A549 (cell line): ENCODE measurements around the gene MED19. TPM values are rescaled to one million over a fixed set of nuclear protein-coding genes. Genes with fewer than 3 reads are reported as not detected.
A peak's percentile ranks its signal among the peaks of the same experiment; 100 is the strongest.

Experiments used
- ATAC-seq, 2 experiments: fragments of 200-7000 bp in 1 of 2; fragments of >200 bp in 1 of 2; cut with Nextera tagmentation in 1 of 2; cut with Tn5 transposase in 1 of 2; 3 replicates each; pipeline versions ENCODE4 v1.8.0 to v1.9.1; 2018 to 2020; ENCODE audit warnings: mild to moderate bottlenecking in 1 of 2, moderate library complexity in 1 of 2
- CTCF ChIA-PET: fragments of 300-600 bp; sonication (Branson Sonifier 250); formaldehyde crosslinking; extraction: SDS; loops from one replicate; lab custom pipeline; 2021; ENCODE audit warnings: antibody characterized with exemption, inconsistent platforms; lab: Yijun Ruan, JAX
- POLR2A ChIA-PET: fragments of 350-600 bp; formaldehyde crosslinking; extraction: SDS; loops from one replicate; lab custom pipeline; 2021; ENCODE audit warnings: antibody characterized with exemption, inconsistent platforms; lab: Yijun Ruan, JAX
- DNase-seq, 2 experiments: peaks; one replicate each; pipeline versions ENCODE4 v3.0.0 to v3.0.0-alpha.2; 2011 to 2016; ENCODE audit warnings: low read depth in 1 of 2, low spot score in 1 of 2
- FAIRE-seq: peaks from 2 replicates; lab custom pipeline; 2011; peaks lifted over from hg19 to GRCh38; lab: Jason Lieb, UNC
- H3K27ac ChIP-seq, 2 experiments: fragments of >200 bp; sonication (Bioruptor Twin); formaldehyde crosslinking; 3 replicates each; pipeline ENCODE4 v1.5.1; 2016 to 2017
- H3K4me1 ChIP-seq: fragments of >200 bp; sonication (Bioruptor Twin); formaldehyde crosslinking; 3 replicates; pipeline ENCODE4 v1.6.1; 2016
- H3K4me2 ChIP-seq: fragments of >200 bp; sonication (Bioruptor Twin); formaldehyde crosslinking; 3 replicates; pipeline ENCODE4 v1.6.1; 2016
- H3K4me3 ChIP-seq: fragments of >200 bp; sonication (Bioruptor Twin); formaldehyde crosslinking; 3 replicates; pipeline ENCODE4 v1.5.1; 2016
- H3K9me3 ChIP-seq: fragments of >200 bp; sonication (Bioruptor Twin); formaldehyde crosslinking; 3 replicates; pipeline ENCODE4 v1.6.1; 2016
- CBX2 ChIP-seq: fragments of 200-600 bp; sonication (generic); IDR thresholded peaks from 2 replicates; pipeline ENCODE4 v1.6.1; 2016; ENCODE audit warnings: low read depth, mild to moderate bottlenecking, borderline replicate concordance
- CEBPB ChIP-seq, 2 experiments: fragments of >200 bp in 1 of 2; sonication (Bioruptor Twin) in 1 of 2; formaldehyde crosslinking in 1 of 2; IDR thresholded peaks; 2 replicates each; pipeline ENCODE4 v1.6.1; 2012 to 2016
- CTCF ChIP-seq: fragments of >200 bp; sonication (Bioruptor Twin); formaldehyde crosslinking; IDR thresholded peaks from 3 replicates; pipeline ENCODE4 v1.5.1; 2016
- EHF ChIP-seq: fragments of 250-450 bp; sonication (Bioruptor Pico); IDR thresholded peaks from 2 replicates; pipeline ENCODE4 v1.5.0; 2020; ENCODE audit warnings: mild to moderate bottlenecking
- ELK1 ChIP-seq: fragments of 150-350 bp; IDR thresholded peaks from 2 replicates; pipeline ENCODE4 v1.6.1; 2014; ENCODE audit warnings: low read depth, mild to moderate bottlenecking, low read length
- ESRRA ChIP-seq: fragments of 150-350 bp; IDR thresholded peaks from 2 replicates; pipeline ENCODE4 v1.6.1; 2014; ENCODE audit warnings: mild to moderate bottlenecking, low read length, borderline replicate concordance
- FOSB ChIP-seq: fragments of 250-450 bp; sonication (Bioruptor Pico); IDR thresholded peaks from 2 replicates; pipeline ENCODE4 v1.5.0; 2020; ENCODE audit warnings: mild to moderate bottlenecking, moderate library complexity
- FOXS1 ChIP-seq: fragments of 250-450 bp; sonication (Bioruptor Pico); IDR thresholded peaks from 2 replicates; pipeline ENCODE4 v1.5.0; 2020; ENCODE audit warnings: mild to moderate bottlenecking, moderate library complexity
- HEYL ChIP-seq: fragments of 250-450 bp; sonication (Bioruptor Pico); IDR thresholded peaks from 2 replicates; pipeline ENCODE4 v1.8.0; 2021; ENCODE audit warnings: mild to moderate bottlenecking, moderate library complexity
- HMGXB4 ChIP-seq: fragments of 250-450 bp; sonication (Bioruptor Pico); IDR thresholded peaks from 2 replicates; pipeline ENCODE4 v1.5.0; 2021; ENCODE audit warnings: mild to moderate bottlenecking, moderate library complexity, borderline replicate concordance
- HOXA7 ChIP-seq: fragments of 250-450 bp; sonication (Bioruptor Pico); IDR thresholded peaks from 2 replicates; pipeline ENCODE4 v1.5.0; 2020; ENCODE audit warnings: mild to moderate bottlenecking, moderate library complexity
- HOXB5 ChIP-seq: fragments of 250-450 bp; sonication (Bioruptor Pico); IDR thresholded peaks from 2 replicates; pipeline ENCODE4 v1.5.0; 2020; ENCODE audit warnings: mild to moderate bottlenecking, moderate library complexity
- JUN ChIP-seq, 2 experiments: fragments of >200 bp; sonication (Bioruptor Twin); formaldehyde crosslinking; IDR thresholded peaks; 2 replicates in 1 of 2; 3 replicates in 1 of 2; pipeline ENCODE4 v1.6.1; 2016 to 2017
- KDM1A ChIP-seq: fragments of 200-600 bp; sonication (generic); IDR thresholded peaks from 2 replicates; pipeline ENCODE4 v1.6.1; 2016; ENCODE audit warnings: low read depth, mild to moderate bottlenecking
- KDM5A ChIP-seq: fragments of 200-600 bp; sonication (generic); IDR thresholded peaks from 2 replicates; pipeline ENCODE4 v1.6.1; 2016; ENCODE audit warnings: antibody characterized with exemption, mild to moderate bottlenecking
- MAFK ChIP-seq: fragments of 450-650 bp; IDR thresholded peaks from 2 replicates; pipeline ENCODE4 v1.6.1; 2014; ENCODE audit not compliant: partially characterized antibody
- MAX ChIP-seq: IDR thresholded peaks from 2 replicates; pipeline ENCODE4 v1.6.1; 2012
- MAZ ChIP-seq: fragments of 150-350 bp; IDR thresholded peaks from 2 replicates; pipeline ENCODE4 v1.6.1; 2014; ENCODE audit warnings: antibody characterized with exemption, low read depth, low read length, borderline replicate concordance
- PHF8 ChIP-seq: fragments of 200-600 bp; sonication (generic); IDR thresholded peaks from 2 replicates; pipeline ENCODE4 v1.6.1; 2016; ENCODE audit warnings: low read depth, mild to moderate bottlenecking, antibody characterized with exemption, moderate library complexity, borderline replicate concordance
- POLR2A ChIP-seq: IDR thresholded peaks from 2 replicates; pipeline ENCODE4 v1.6.1; 2012; ENCODE audit warnings: mild to moderate bottlenecking, low read length
- POLR2AphosphoS2 ChIP-seq: conservative IDR thresholded peaks from 2 replicates; pipeline ENCODE4 v1.6.1; 2012; ENCODE audit warnings: low read length, improper control_type of control experiment, inconsistent platforms
- RAD21 ChIP-seq, 2 experiments: fragments of >200 bp in 1 of 2; sonication (Bioruptor Twin) in 1 of 2; formaldehyde crosslinking in 1 of 2; IDR thresholded peaks in 1 of 2; conservative IDR thresholded peaks in 1 of 2; 2 replicates in 1 of 2; 3 replicates in 1 of 2; pipeline ENCODE4 v1.6.1; 2012 to 2018; ENCODE audit warnings: inconsistent platforms in 1 of 2
- RNF2 ChIP-seq: fragments of 200-600 bp; sonication (generic); IDR thresholded peaks from 2 replicates; pipeline ENCODE4 v1.6.1; 2016; ENCODE audit warnings: low read depth, mild to moderate bottlenecking, antibody characterized with exemption, moderate library complexity, borderline replicate concordance
- TFCP2L1 ChIP-seq: fragments of 250-450 bp; sonication (Bioruptor Pico); IDR thresholded peaks from 2 replicates; pipeline ENCODE4 v1.5.0; 2021; ENCODE audit warnings: mild to moderate bottlenecking
- TP53 ChIP-seq: fragments of 250-450 bp; sonication (Bioruptor Pico); IDR thresholded peaks from 2 replicates; pipeline ENCODE4 v1.5.0; 2021; ENCODE audit warnings: mild to moderate bottlenecking, moderate library complexity
- USF2 ChIP-seq: fragments of 450-650 bp; IDR thresholded peaks from 2 replicates; pipeline ENCODE4 v1.6.1; 2014; ENCODE audit warnings: antibody characterized with exemption
- ZFP36 ChIP-seq: fragments of 450-650 bp; IDR thresholded peaks from 2 replicates; pipeline ENCODE4 v1.6.1; 2014; ENCODE audit warnings: borderline replicate concordance; ENCODE audit not compliant: partially characterized antibody
- ZSCAN20 ChIP-seq: fragments of 250-450 bp; sonication (Bioruptor Pico); IDR thresholded peaks from 2 replicates; pipeline ENCODE4 v1.8.0; 2022; ENCODE audit warnings: mild to moderate bottlenecking, moderate library complexity
- WGBS: methylation state at CpG from one replicate; pipeline ENCODE4 v1.1.6; 2017; ENCODE audit errors: missing lambda C conversion rate; 5-methylcytosine and 5-hydroxymethylcytosine counted together
- polyA plus RNA-seq, 4 experiments: library from polyadenylated mRNA; depleted of rRNA in 3 of 4; stranded (reverse); fragments of >200 nt; fragmentation: RNase III in 1 of 4; extraction: RNeasy Plus Mini Kit Qiagen cat#74134 plus additional on column Dnase treatment in 1 of 4; gene quantifications; 2 replicates in 3 of 4; 3 replicates in 1 of 4; pipeline ENCODE4 v1.2.3, GENCODE V29; 2011 to 2017
- TF ChIP-seq, protein P1 (sequence below): fragments of >200 bp; sonication (Bioruptor Twin); formaldehyde crosslinking; IDR thresholded peaks from 3 replicates; pipeline ENCODE4 v1.6.1; 2016

Gene MED19
- polyA plus RNA-seq, 2 of the 4 experiments (the other 2 are of a cell fraction), result 23.3 to 38.5 TPM

DNA sequence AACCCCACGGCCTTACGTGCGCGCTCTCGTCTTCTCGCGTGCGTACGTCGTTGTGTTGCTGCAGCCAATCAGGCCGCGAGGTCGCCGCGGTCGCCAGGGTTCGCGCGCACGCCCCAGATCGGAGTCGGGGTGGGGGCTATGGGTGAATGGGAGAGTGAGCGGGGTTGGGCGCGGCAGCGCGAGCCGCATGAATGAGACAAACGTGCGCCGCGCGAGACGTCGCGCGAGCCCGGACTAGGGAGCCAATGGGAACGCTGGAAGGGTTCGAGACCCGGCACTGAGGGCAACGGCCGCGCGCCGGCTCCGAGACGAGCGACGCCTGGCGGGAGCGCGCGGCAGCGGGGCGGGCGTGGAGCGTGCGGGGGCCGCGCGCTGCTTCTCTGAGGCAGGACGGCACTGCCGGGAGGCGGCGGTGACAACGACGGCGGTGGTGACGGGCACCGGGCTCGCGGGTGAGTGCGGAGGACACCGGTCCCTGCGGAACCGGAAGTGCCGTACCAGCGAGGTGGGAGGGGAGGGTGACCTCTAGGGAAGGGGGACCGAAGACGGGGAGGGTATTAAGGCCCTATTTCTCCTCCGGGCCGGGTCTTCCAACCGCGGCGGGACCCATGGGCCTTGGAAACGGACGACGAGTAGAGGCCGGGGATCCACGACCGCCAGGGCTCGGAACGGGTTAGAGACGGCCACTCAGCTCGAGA, 44.1 kb downstream of the MED19 start, which contains the start of gene ZDHHC5 (continued):
- no peak; the same call in 2 of the 3 replicates for TF ChIP-seq CTCF
- 0 out of 2 replicates have a peak, but pooled peaks have one; percentile 42 for TF ChIP-seq HOXB5 (CRISPR knock-in tag)
- TF ChIP-seq USF2, result no peak
- TF ChIP-seq POLR2A, result peak; percentile 90

DNA sequence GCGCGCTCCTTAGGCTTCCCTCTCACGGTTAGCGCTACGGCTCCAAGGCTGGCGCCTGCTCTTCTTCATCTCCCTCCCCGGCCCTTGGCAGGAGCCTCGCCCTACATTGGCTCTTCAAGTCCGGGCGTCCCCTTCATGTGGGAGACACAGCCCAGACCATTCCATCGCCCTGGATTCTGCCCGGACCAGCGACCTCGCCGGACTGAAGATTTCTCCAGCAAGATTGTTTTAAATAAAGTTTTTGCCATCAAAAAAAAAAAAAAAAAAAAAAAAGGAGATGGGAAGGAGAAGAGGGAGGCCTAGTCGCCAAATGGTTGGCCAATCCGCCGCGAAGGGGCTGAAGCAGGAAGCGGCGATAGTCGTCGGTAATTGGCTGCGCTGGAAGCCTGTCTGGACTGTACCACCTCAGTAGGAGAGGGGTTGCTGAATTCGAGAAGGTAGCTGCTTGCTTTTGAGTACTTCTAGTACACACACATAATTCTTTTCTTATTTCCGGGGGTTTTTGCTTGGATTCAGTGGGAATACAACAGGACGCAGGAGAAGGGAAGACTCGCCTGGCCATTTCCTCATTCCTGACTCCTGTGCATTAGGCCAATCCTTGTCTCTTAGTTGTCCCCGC, 44.8 kb downstream of the MED19 start:
- 2% methylated on average over 25 of the region's 29 CpGs for WGBS
- DNase-seq (peak; percentile 96 to 99), ATAC-seq (peak; percentile 82 to 85), FAIRE-seq (no peak)
- Histone ChIP-seq H3K4me3 (peak overlapping the region; percentile 86), H3K4me2 (peak overlapping the region; percentile 83), H3K4me1 (peaks cover 18% of the 10 kb centered on the region), H3K27ac (peak overlapping the region; percentile 96), H3K9me3 (no peaks in the 10 kb centered on the region)
- ChIA-PET CTCF (interaction anchor here (0.6 to 1.3 kb wide), 7 partner anchors 9 to 1504 kb away, joined by 3 to 5 read pairs (median 3); partner anchors contain the start of gene DTX4), POLR2A (interaction anchor here (2.5 kb wide), 1 partner anchor 74 kb away, joined by 8 read pairs; the partner anchor contains the start of gene SELENOH)
- TF ChIP-seq ESRRA, result no peak
- no peak for TF ChIP-seq TFCP2L1 (CRISPR knock-in tag)
- no peak for TF ChIP-seq USF2
- no peak for TF ChIP-seq ELK1
- TF ChIP-seq POLR2AphosphoS2, result no peak
- peak; percentile 20; the same call in 1 of the 2 replicates for TF ChIP-seq MAZ
- no peak for TF ChIP-seq TP53 (CRISPR knock-in tag)
- TF ChIP-seq CEBPB (IDR thresholded peaks at IDR 0.05), result peak in 1 of 2 experiments; percentile 59; a peak in 1 of 4 replicates
- TF ChIP-seq HMGXB4 (CRISPR knock-in tag), result no peak
- no peak for TF ChIP-seq HOXA7 (CRISPR knock-in tag)
- peak; percentile 68; the same call in 1 of the 2 replicates for TF ChIP-seq PHF8
- no peak for TF ChIP-seq FOSB (CRISPR knock-in tag)
- TF ChIP-seq KDM1A, result no peak
- no peak for TF ChIP-seq ZFP36
- TF ChIP-seq RNF2, result no peak
- TF ChIP-seq RAD21 (conservative IDR thresholded peaks at IDR 0.05 in 1 of 2, IDR thresholded peaks at IDR 0.05 in 1 of 2), result no peak
- no peak for TF ChIP-seq HEYL
- TF ChIP-seq EHF (CRISPR knock-in tag), result no peak
- no peak for TF ChIP-seq ZSCAN20 (CRISPR knock-in tag)
- TF ChIP-seq, protein P1, sequence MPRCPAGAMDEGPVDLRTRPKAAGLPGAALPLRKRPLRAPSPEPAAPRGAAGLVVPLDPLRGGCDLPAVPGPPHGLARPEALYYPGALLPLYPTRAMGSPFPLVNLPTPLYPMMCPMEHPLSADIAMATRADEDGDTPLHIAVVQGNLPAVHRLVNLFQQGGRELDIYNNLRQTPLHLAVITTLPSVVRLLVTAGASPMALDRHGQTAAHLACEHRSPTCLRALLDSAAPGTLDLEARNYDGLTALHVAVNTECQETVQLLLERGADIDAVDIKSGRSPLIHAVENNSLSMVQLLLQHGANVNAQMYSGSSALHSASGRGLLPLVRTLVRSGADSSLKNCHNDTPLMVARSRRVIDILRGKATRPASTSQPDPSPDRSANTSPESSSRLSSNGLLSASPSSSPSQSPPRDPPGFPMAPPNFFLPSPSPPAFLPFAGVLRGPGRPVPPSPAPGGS, result 0 out of 3 replicates have a peak, but pooled peaks have one; percentile 33
- TF ChIP-seq FOXS1 (CRISPR knock-in tag), result no peak
- TF ChIP-seq MAX, result peak; percentile 62; the same call in 1 of the 2 replicates
- no peak for TF ChIP-seq CBX2
- no peak for TF ChIP-seq MAFK
- TF ChIP-seq KDM5A, result peak; percentile 56; the same call in 1 of the 2 replicates
- TF ChIP-seq JUN (IDR thresholded peaks at IDR 0.05), result peak in 1 of 2 experiments; percentile 47; a peak in 2 of 5 replicates
